ENCODE measurements around the gene SCN2B. TPM values are rescaled to one million over a fixed set of nuclear protein-coding genes. Genes with fewer than 3 reads are reported as not detected.

SCN2B gene
- total RNA-seq, 2 experiments from 2014 or later, result not detected

GRCh38 chr11:118143661-118144185 lies 32.7 kb downstream of the SCN2B start:
- DNase-seq, result no peak

GRCh38 chr11:118142809-118143208 lies 33.6 kb downstream of the SCN2B start:
- ATAC-seq, result no peak
- CTCF ChIA-PET, result interaction anchor here (1.0 to 6.2 kb wide), 10 partner anchors 9 to 335 kb away, joined by 3 to 73 read pairs (median 4); partner anchors contain the start of genes SCN4B and UBE4A
- H3K4me3 Mint-ChIP-seq, result peak overlapping the region; percentile 38
- H3K9me3 Mint-ChIP-seq (ENCODE audit: low read depth), result no peaks in the 10 kb centered on the region
- no peak overlapping the region for H3K27ac Mint-ChIP-seq
- peaks cover 21% of the 10 kb centered on the region for H3K4me1 Mint-ChIP-seq
- peaks cover 58% of the 10 kb centered on the region for H3K27me3 Mint-ChIP-seq
- DNase-seq, result peak; percentile 54
- no peaks in the 10 kb centered on the region for H3K36me3 Mint-ChIP-seq

More at GRCh38 chr11:118143661-118144185, 32.7 kb downstream of the SCN2B start:
- no peaks in the 10 kb centered on the region for H3K36me3 Mint-ChIP-seq
- peaks cover 21% of the 10 kb centered on the region for H3K4me1 Mint-ChIP-seq
- H3K27ac Mint-ChIP-seq, result no peak overlapping the region
- ATAC-seq, result no peak
- H3K27me3 Mint-ChIP-seq, result peaks cover 62% of the 10 kb centered on the region
- H3K4me3 Mint-ChIP-seq, result no peak overlapping the region
- CTCF ChIA-PET, result interaction anchor here (1.0 to 6.2 kb wide), 12 partner anchors 9 to 336 kb away, joined by 3 to 73 read pairs (median 6); partner anchors contain the start of gene UBE4A
- no peaks in the 10 kb centered on the region for H3K9me3 Mint-ChIP-seq (ENCODE audit: low read depth)

- CTCF ChIA-PET, result interaction anchor here (1.0 to 6.2 kb wide), 7 partner anchors 8 to 155 kb away, joined by 3 to 73 read pairs (median 6); partner anchors contain the start of gene SCN4B
- peaks cover 57% of the 10 kb centered on the region for H3K27me3 Mint-ChIP-seq
- H3K36me3 Mint-ChIP-seq, result no peaks in the 10 kb centered on the region
- H3K4me3 Mint-ChIP-seq, result no peak overlapping the region
- ATAC-seq (no peak), DNase-seq (no peak)
- H3K4me1 Mint-ChIP-seq, result peaks cover 16% of the 10 kb centered on the region
- H3K9me3 Mint-ChIP-seq (ENCODE audit: low read depth), result no peaks in the 10 kb centered on the region
- no peak overlapping the region for H3K27ac Mint-ChIP-seq
These were observed 34.4 kb downstream of the SCN2B start for GRCh38 chr11:118142081-118142480.

GRCh38 chr11:118139578-118139977 lies 36.9 kb downstream of the SCN2B start:
- Mint-ChIP-seq H3K9me3 (ENCODE audit: low read depth) (no peaks in the 10 kb centered on the region), H3K4me3 (no peak overlapping the region), H3K4me1 (peaks cover 9% of the 10 kb centered on the region), H3K27me3 (peaks cover 62% of the 10 kb centered on the region), H3K36me3 (no peaks in the 10 kb centered on the region), H3K27ac (no peak overlapping the region)
- CTCF ChIA-PET, result interaction anchor here (0.8 to 1.6 kb wide), 2 partner anchors 32 to 332 kb away, joined by 3 to 7 read pairs; no protein-coding TSS in a partner anchor
- DNase-seq, result no peak
- ATAC-seq, result no peak

- Mint-ChIP-seq H3K9me3 (ENCODE audit: low read depth) (no peaks in the 10 kb centered on the region), H3K36me3 (no peaks in the 10 kb centered on the region), H3K27me3 (peaks cover 62% of the 10 kb centered on the region), H3K4me1 (peaks cover 9% of the 10 kb centered on the region), H3K27ac (no peak overlapping the region), H3K4me3 (no peak overlapping the region)
- CTCF ChIA-PET, result interaction anchor here (1.1 to 1.7 kb wide), 3 partner anchors 18 to 120 kb away, joined by 3 to 7 read pairs (median 6); no protein-coding TSS in a partner anchor
- ATAC-seq (no peak), DNase-seq (no peak)
These were observed 37.5 kb downstream of the SCN2B start for GRCh38 chr11:118138839-118139420.

GRCh38 chr11:118136801-118137200 lies 39.6 kb downstream of the SCN2B start:
- DNase-seq (no peak), ATAC-seq (no peak)
- H3K4me1 Mint-ChIP-seq, result no peaks in the 10 kb centered on the region
- H3K27ac Mint-ChIP-seq, result no peak overlapping the region
- H3K27me3 Mint-ChIP-seq, result peaks cover 56% of the 10 kb centered on the region
- no peak overlapping the region for H3K4me3 Mint-ChIP-seq
- H3K9me3 Mint-ChIP-seq (ENCODE audit: low read depth), result no peaks in the 10 kb centered on the region
- H3K36me3 Mint-ChIP-seq, result no peaks in the 10 kb centered on the region
- CTCF ChIA-PET, result interaction anchor here (1.1 kb wide), 1 partner anchor 154 kb away, joined by 3 read pairs; no protein-coding TSS in a partner anchor

GRCh38 chr11:118136341-118136740 lies 40.1 kb downstream of the SCN2B start:
- H3K36me3 Mint-ChIP-seq, result no peaks in the 10 kb centered on the region
- no peaks in the 10 kb centered on the region for H3K4me1 Mint-ChIP-seq
- CTCF ChIA-PET, result interaction anchor here (1.1 kb wide), 1 partner anchor 155 kb away, joined by 3 read pairs; no protein-coding TSS in a partner anchor
- H3K4me3 Mint-ChIP-seq, result no peak overlapping the region
- ATAC-seq, result no peak
- H3K27me3 Mint-ChIP-seq, result peaks cover 52% of the 10 kb centered on the region
- H3K9me3 Mint-ChIP-seq (ENCODE audit: low read depth), result no peaks in the 10 kb centered on the region
- no peak for DNase-seq
- no peak overlapping the region for H3K27ac Mint-ChIP-seq

- ATAC-seq (no peak), DNase-seq (no peak)
- CTCF ChIA-PET, result interaction anchor here (2.3 kb wide), 1 partner anchor 35 kb away, joined by 11 read pairs; no protein-coding TSS in a partner anchor
- Mint-ChIP-seq H3K4me3 (no peak overlapping the region), H3K27ac (no peak overlapping the region), H3K36me3 (no peaks in the 10 kb centered on the region), H3K27me3 (peaks cover 56% of the 10 kb centered on the region), H3K4me1 (no peaks in the 10 kb centered on the region), H3K9me3 (ENCODE audit: low read depth) (no peaks in the 10 kb centered on the region)
These were observed 40.7 kb downstream of the SCN2B start for GRCh38 chr11:118135796-118136165.

- H3K4me3 Mint-ChIP-seq, result no peak overlapping the region
- CTCF ChIA-PET, result interaction anchor here (0.8 to 2.3 kb wide), 3 partner anchors 8 to 36 kb away, joined by 3 to 11 read pairs (median 4); no protein-coding TSS in a partner anchor
These were observed 41.2 kb downstream of the SCN2B start for GRCh38 chr11:118135051-118135795.

GRCh38 chr11:118133816-118134215 lies 42.6 kb downstream of the SCN2B start:
- CTCF ChIA-PET, result interaction anchor here (1.3 to 2.3 kb wide), 2 partner anchors 9 to 37 kb away, joined by 4 to 11 read pairs; no protein-coding TSS in a partner anchor
- H3K4me3 Mint-ChIP-seq, result no peak overlapping the region
- no peaks in the 10 kb centered on the region for H3K36me3 Mint-ChIP-seq
- H3K9me3 Mint-ChIP-seq (ENCODE audit: low read depth), result no peaks in the 10 kb centered on the region
- H3K4me1 Mint-ChIP-seq, result peaks cover 7% of the 10 kb centered on the region
- H3K27me3 Mint-ChIP-seq, result peaks cover 48% of the 10 kb centered on the region
- no peak for DNase-seq
- ATAC-seq, result no peak
- no peak overlapping the region for H3K27ac Mint-ChIP-seq

More at GRCh38 chr11:118135051-118135795, 41.2 kb downstream of the SCN2B start:
- no peak for DNase-seq
- Mint-ChIP-seq H3K9me3 (ENCODE audit: low read depth) (no peaks in the 10 kb centered on the region), H3K36me3 (no peaks in the 10 kb centered on the region), H3K27ac (no peak overlapping the region), H3K4me1 (no peaks in the 10 kb centered on the region), H3K27me3 (peaks cover 53% of the 10 kb centered on the region)
- no peak for ATAC-seq

- ATAC-seq, result no peak
- H3K4me1 Mint-ChIP-seq, result peaks cover 7% of the 10 kb centered on the region
- H3K4me3 Mint-ChIP-seq, result no peak overlapping the region
- no peaks in the 10 kb centered on the region for H3K9me3 Mint-ChIP-seq (ENCODE audit: low read depth)
- H3K27ac Mint-ChIP-seq, result no peak overlapping the region
- DNase-seq, result no peak
- peaks cover 42% of the 10 kb centered on the region for H3K27me3 Mint-ChIP-seq
- CTCF ChIA-PET, result no interaction called here
- H3K36me3 Mint-ChIP-seq, result no peaks in the 10 kb centered on the region
These were observed 43.9 kb downstream of the SCN2B start for GRCh38 chr11:118132385-118133151.

- Mint-ChIP-seq H3K27me3 (peaks cover 29% of the 10 kb centered on the region), H3K36me3 (no peaks in the 10 kb centered on the region), H3K27ac (no peak overlapping the region), H3K4me3 (no peak overlapping the region), H3K4me1 (peaks cover 11% of the 10 kb centered on the region), H3K9me3 (ENCODE audit: low read depth) (no peaks in the 10 kb centered on the region)
- DNase-seq (no peak), ATAC-seq (no peak)
- CTCF ChIA-PET, result interaction anchor here (1.6 kb wide), 1 partner anchor 42 kb away, joined by 6 read pairs; no protein-coding TSS in a partner anchor
These were observed 46.8 kb downstream of the SCN2B start for GRCh38 chr11:118129471-118130172.

Measured in activated CD8-positive, alpha-beta memory T cell treated with anti-CD3 and anti-CD28 coated beads, Interleukin-2, amount 10 ng/mL, durations not matched to agents 7 days and 5 days (primary cell).